PFSK-1 (cell line): ENCODE data around the gene CORO2A.

Experiments used
- FOXP2 ChIP-seq: optimal IDR thresholded peaks from 2 replicates; pipeline ENCODE3; 2011; ENCODE audit warnings: borderline replicate concordance, control low read depth, inconsistent platforms; ENCODE audit not compliant: insufficient read depth; ENCODE audit errors: extremely low read length, extremely low read depth
- POLR2AphosphoS5 ChIP-seq: IDR thresholded peaks from 2 replicates; pipeline ENCODE4 v1.6.1; 2012; ENCODE audit warnings: low read depth, mild to moderate bottlenecking, control low read depth, low read length, moderate library complexity
- REST ChIP-seq, 2 experiments: IDR thresholded peaks; 2 replicates each; pipeline versions ENCODE4 v1.6.1 to v1.8.0; 2011 to 2012; ENCODE audit warnings: low read depth in 2 of 2, low read length in 2 of 2, control low read depth in 1 of 2, inconsistent platforms in 1 of 2, mild to moderate bottlenecking in 1 of 2, moderate library complexity in 1 of 2; ENCODE audit not compliant: insufficient read depth in 1 of 2
- SIN3A ChIP-seq: IDR thresholded peaks from 2 replicates; pipeline ENCODE4 v1.6.1; 2012; ENCODE audit warnings: mild to moderate bottlenecking, low read length, moderate library complexity, borderline replicate concordance; ENCODE audit not compliant: insufficient read depth
- TAF1 ChIP-seq: IDR thresholded peaks from 2 replicates; pipeline ENCODE4 v1.6.1; 2012; ENCODE audit warnings: low read length, control low read depth, borderline replicate concordance; ENCODE audit not compliant: insufficient read depth

Gene CORO2A

GRCh38 chr9:98146101-98146991 lies 46.1 kb downstream of the CORO2A start:
- TF ChIP-seq TAF1 = no peak
- TF ChIP-seq POLR2AphosphoS5 = no peak
- no peak for TF ChIP-seq SIN3A
- TF ChIP-seq FOXP2 = no peak
- TF ChIP-seq REST (IDR thresholded peaks at IDR 0.05; ENCODE audit: insufficient read depth in 1 of 2, low read depth in 2 of 2, low read length in 2 of 2) = no peak

- no peak for TF ChIP-seq POLR2AphosphoS5
Observed at GRCh38 chr9:98144631-98145030, 47.8 kb downstream of the CORO2A start.

GRCh38 chr9:98144076-98144475 lies 48.4 kb downstream of the CORO2A start:
- TF ChIP-seq REST (IDR thresholded peaks at IDR 0.05; ENCODE audit: insufficient read depth in 1 of 2, low read depth in 2 of 2, low read length in 2 of 2) (no peak), SIN3A (no peak), FOXP2 (no peak), TAF1 (no peak), POLR2AphosphoS5 (no peak)

- TF ChIP-seq TAF1 = no peak
- no peak for TF ChIP-seq POLR2AphosphoS5
- no peak for TF ChIP-seq SIN3A
- no peak for TF ChIP-seq REST (IDR thresholded peaks at IDR 0.05; ENCODE audit: insufficient read depth in 1 of 2, low read depth in 2 of 2, low read length in 2 of 2)
- no peak for TF ChIP-seq FOXP2
Observed at GRCh38 chr9:98142925-98143481, 49.4 kb downstream of the CORO2A start.

GRCh38 chr9:98142182-98142907 lies 50.1 kb downstream of the CORO2A start:
- no peak for TF ChIP-seq SIN3A
- TF ChIP-seq POLR2AphosphoS5 = no peak

- TF ChIP-seq SIN3A (no peak), POLR2AphosphoS5 (no peak), FOXP2 (no peak), REST (IDR thresholded peaks at IDR 0.05; ENCODE audit: insufficient read depth in 1 of 2, low read depth in 2 of 2, low read length in 2 of 2) (no peak), TAF1 (no peak)
Observed at GRCh38 chr9:98140503-98140902, 51.9 kb downstream of the CORO2A start.
